Hepatocyte (in vitro differentiated cells): ENCODE results near the gene NDUFA7.

ENCODE experiments used
- EZH2 ChIP-seq: fragments of 200-600 bp; sonication (generic); IDR thresholded peaks from 2 replicates; pipeline ENCODE4 v1.6.1; 2016; ENCODE audit warnings: antibody characterized with exemption, mild to moderate bottlenecking, borderline replicate concordance
- EZH2phosphoT487 ChIP-seq: fragments of 200-600 bp; sonication (generic); IDR thresholded peaks from one replicate; pipeline ENCODE4 v1.6.1; 2018; ENCODE audit warnings: antibody characterized with exemption, mild to moderate bottlenecking, low read depth, moderate library complexity; ENCODE audit not compliant: unreplicated experiment, severe bottlenecking
- TF ChIP-seq, protein P1 (sequence below): fragments of 200-600 bp; sonication (generic); IDR thresholded peaks from 2 replicates; pipeline ENCODE4 v1.5.1; 2016; ENCODE audit warnings: antibody characterized with exemption, mild to moderate bottlenecking; ENCODE audit not compliant: poor library complexity

DNA sequence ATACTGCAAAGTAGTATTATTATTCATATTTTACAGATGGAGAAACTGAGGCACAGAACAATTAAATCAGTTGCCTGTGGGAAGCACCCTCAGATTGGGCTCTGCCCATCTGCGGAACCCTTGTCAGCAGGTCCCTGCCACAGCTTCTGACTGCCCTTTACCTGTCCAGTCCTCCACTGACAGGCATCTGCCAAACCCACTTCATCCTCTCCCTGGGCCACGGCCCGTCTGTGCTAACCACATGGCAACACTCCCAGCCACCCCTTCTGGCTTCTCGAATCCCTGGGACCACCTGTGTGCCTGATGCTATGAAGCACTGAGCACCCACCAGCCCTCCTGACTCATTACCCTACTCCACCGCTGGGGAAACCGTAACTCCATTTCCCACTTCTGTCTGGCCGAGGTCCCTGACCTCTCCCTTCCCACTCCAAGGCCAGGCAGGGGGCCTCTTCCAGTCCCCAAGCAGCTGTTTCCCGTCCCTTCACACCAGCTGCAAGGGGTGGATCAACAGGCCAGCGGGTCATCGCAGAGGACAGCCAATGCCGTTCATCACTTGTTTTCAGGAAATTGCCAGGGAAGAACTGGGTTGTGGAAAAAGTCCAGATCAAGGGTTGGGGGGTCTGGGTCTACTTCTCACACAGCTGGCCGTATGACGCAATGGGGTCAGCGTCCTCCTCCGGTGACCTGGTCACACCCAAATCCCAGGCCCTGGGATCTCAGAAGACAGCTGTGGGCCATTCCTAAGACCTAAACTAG lies 19.3 kb upstream of the NDUFA7 start:
- TF ChIP-seq EZH2phosphoT487: no peak
- TF ChIP-seq, protein P1, sequence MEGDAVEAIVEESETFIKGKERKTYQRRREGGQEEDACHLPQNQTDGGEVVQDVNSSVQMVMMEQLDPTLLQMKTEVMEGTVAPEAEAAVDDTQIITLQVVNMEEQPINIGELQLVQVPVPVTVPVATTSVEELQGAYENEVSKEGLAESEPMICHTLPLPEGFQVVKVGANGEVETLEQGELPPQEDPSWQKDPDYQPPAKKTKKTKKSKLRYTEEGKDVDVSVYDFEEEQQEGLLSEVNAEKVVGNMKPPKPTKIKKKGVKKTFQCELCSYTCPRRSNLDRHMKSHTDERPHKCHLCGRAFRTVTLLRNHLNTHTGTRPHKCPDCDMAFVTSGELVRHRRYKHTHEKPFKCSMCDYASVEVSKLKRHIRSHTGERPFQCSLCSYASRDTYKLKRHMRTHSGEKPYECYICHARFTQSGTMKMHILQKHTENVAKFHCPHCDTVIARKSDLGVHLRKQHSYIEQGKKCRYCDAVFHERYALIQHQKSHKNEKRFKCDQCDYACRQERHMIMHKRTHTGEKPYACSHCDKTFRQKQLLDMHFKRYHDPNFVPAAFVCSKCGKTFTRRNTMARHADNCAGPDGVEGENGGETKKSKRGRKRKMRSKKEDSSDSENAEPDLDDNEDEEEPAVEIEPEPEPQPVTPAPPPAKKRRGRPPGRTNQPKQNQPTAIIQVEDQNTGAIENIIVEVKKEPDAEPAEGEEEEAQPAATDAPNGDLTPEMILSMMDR: no peak
- no peak for TF ChIP-seq EZH2
